ENCODE data around the gene SMAD6.
"Not testable (repeated sequence)": the region's sequence is repeated elsewhere in the genome, so short reads cannot be mapped to it uniquely, and the experiment has no call there.

SMAD6 gene

GRCh38 chr15:66826507-66826906 lies 124.5 kb downstream of the SMAD6 start:
- DNase-seq (ENCODE audit: low spot score) = no peak

- DNase-seq (ENCODE audit: low spot score) = no peak
Measured at GRCh38 chr15:66827039-66827697, 125.1 kb downstream of the SMAD6 start.

- no peak for DNase-seq (ENCODE audit: low spot score)
Measured at GRCh38 chr15:66827698-66828055, 125.6 kb downstream of the SMAD6 start.

- DNase-seq (ENCODE audit: low spot score) = not testable (repeated sequence)
Measured at GRCh38 chr15:66828817-66829541, 126.9 kb downstream of the SMAD6 start.

GRCh38 chr15:66829551-66830121 lies 127.6 kb downstream of the SMAD6 start:
- no peak for DNase-seq (ENCODE audit: low spot score)

- DNase-seq (ENCODE audit: low spot score) = no peak
Measured at GRCh38 chr15:66830358-66830757, 128.3 kb downstream of the SMAD6 start.

GRCh38 chr15:66830823-66831222 lies 128.8 kb downstream of the SMAD6 start:
- DNase-seq (ENCODE audit: low spot score) = no peak

GRCh38 chr15:66831289-66831688 lies 129.3 kb downstream of the SMAD6 start:
- no peak for DNase-seq (ENCODE audit: low spot score)

- no peak for DNase-seq (ENCODE audit: low spot score)
Measured at GRCh38 chr15:66831801-66832390, 129.9 kb downstream of the SMAD6 start.
